Measurements from ENCODE around the gene USP49.

Gene USP49

DNA sequence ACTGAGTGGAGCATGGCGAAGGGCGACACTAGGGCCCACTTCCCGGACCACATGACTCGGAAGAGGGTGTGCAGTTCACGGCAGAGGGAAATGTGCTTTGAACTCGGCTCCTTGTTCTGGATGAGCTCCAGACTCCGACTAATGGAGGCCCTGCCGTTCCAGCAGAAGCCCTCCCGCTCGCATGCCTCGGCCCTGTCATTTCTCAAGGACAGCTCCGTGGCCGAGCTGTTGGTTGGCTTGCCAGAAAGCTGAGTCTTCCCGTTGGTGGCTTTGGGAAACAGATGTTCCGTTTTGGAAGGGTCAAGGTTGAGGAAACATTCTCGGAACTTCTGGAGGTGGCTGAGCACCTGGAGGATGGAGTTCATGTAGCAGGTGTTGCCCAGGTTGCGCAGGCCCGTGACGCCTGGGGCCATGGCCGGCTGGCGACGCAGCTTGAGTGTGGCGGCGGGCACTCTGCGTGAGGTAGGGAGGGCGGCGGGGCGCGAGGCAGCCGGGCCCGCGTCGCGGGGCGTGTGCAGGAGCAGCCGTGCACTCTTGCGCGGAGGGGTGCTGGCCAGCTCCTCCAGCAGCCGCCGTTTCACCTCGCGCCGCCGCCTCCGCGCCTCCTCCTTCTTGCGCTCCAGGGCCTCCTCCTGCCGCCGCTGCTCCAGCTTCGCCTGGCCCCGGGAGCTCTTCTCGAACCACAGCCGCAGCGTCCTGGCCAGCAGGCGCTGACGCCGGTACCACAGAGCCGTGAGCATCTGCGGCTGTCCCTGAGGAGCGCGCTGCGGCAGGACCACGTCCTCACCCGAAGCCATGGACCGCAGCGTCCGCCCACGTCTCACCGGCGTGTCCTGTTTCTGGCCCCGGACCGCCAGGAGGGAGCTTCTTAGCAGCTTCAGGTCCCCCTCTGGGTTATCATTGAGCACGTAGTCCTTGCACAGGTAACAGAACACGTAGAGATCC, 89.1 kb downstream of the USP49 start:
- no peak for DNase-seq

DNA sequence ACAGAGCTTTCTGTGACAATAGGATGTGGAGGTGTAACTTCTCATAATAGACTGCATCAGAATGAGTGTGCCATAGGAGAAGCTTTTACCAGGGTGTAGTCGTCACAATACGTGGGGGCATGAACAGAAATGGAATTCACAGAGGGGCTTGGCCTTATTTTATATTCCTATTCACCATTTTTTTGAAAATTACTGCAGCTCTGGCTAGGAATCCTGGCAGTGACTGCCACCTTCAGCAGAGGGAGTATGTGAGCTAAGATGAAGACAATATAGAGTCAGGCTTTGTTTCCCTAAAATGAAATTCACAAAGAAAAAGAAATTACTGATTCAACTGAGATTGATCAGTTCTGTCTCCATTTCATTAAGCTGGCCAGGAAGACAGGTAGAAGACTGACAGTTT, 93.8 kb downstream of the USP49 start:
- no peak for DNase-seq

DNA sequence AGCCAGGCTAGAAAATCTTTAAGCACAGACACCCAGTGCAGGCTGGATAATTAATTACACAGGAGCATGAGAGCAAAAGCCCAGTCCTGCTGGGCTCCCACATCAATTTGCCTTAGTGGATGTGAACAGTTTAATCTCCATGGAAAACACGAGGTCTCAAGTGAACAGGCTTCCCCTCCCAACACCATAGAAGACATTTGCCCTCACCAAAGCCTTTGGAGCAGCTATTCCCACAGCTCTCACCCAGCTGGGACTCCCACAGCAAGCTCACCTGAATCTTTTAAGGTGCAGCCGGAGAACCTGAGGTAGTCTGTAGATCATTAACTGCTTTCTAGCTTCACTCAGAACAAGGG, 95.6 kb downstream of the USP49 start:
- DNase-seq = no peak

DNA sequence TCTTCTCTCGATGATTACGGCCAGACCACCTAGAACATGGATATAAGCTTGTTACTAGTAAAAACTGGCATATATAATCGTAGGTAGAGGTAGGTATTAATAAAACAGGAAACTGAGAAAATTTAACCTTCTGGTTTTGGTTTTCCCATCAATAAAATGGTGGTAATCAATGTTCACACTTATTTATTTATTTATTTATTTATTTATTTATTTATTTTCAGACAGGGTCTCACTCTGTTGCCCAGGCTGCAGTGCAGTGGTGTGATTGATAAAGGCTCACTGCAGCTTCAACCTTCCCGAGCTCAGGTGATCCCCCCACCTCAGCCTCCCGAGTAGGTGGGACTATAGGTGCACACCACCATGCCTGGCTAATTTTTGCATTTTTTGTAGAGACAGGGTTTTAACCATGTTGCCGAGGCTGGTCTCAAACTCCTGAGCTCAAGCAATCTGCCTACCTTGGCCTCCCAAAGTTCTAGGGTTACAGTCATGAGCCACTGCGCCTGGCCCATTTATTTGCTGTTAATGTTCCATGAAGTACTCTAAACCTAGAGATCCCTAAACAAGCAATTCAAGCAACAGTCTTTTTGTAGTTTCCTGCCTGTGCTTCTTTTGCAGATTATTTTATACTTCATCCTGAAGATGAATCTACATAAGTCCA, 96.1 kb downstream of the USP49 start:
- no peak for DNase-seq

GRCh38 chr6:41796474-41796873, 98.7 kb downstream of the USP49 start:
- DNase-seq = no peak

GRCh38 chr6:41791984-41792383, 103.2 kb downstream of the USP49 start:
- DNase-seq = no peak

- DNase-seq = no peak
These were observed 103.9 kb downstream of the USP49 start for GRCh38 chr6:41791305-41791704.

- DNase-seq = no peak
These were observed 105.1 kb downstream of the USP49 start for GRCh38 chr6:41790045-41790444.

DNA sequence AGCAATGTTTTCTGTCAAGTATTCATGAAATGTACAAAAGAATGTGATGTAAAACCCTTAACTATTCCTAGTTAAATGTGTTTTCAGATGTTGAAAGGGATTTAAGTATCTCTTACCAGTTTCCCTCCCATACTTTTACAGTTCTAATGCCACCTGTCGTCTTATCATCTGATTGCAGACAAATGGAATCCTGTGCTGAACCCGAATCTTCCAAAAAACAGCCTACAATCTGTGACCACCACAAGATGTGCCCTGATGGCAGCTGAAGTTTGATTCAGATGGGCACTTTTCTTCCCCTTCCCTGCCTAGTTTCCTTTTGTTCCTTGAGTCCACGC, 105.8 kb downstream of the USP49 start:
- no peak for DNase-seq

DNA sequence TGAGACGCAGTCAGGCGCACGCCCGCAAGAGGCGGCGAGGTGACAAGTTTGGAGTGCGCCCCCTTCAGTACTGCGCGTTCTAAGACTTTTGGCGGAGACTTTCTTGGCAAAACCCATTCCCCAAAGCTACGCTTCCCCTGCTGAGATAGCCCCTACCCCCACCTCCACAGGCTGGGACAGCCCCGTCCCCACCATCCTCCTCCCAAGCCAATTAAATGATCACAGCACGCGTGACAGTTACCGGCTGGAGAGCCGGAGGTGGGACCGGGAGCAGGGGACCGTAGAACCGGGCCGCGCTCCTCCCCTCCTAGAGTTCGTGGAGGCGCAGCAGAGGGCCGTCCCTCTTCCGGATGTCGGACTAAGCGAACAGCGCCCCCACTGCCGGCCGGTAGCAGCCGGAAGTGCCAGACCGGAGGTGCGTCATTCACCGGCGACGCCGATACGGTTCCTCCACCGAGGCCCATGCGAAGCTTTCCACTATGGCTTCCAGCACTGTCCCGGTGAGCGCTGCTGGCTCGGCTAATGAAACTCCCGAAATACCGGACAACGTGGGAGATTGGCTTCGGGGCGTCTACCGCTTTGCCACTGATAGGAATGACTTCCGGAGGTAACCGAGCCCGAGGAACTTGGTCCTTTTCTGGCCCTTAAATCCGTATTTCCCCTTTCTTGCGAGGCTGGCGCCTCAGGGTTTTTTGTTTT, 107.8 kb downstream of the USP49 start, which contains the start of gene TOMM6:
Gene TOMM6 (plus strand): TSS at position 476 of the 699 bp plus-strand sequence. CDS start 4 bp downstream, at position 480.
- peak; percentile 97 for DNase-seq

- DNase-seq = peak; percentile 91
These were observed 108.5 kb downstream of the USP49 start for GRCh38 chr6:41786451-41787218.

- DNase-seq = peak; percentile 21
These were observed 109.3 kb downstream of the USP49 start for GRCh38 chr6:41785689-41786450.

- no peak for DNase-seq
These were observed 109.9 kb downstream of the USP49 start for GRCh38 chr6:41785254-41785653.

- DNase-seq = no peak
These were observed 110.5 kb downstream of the USP49 start for GRCh38 chr6:41784581-41785171.

GRCh38 chr6:41783106-41783780, 111.9 kb downstream of the USP49 start:
- DNase-seq = no peak

- no peak for DNase-seq
These were observed 113.8 kb downstream of the USP49 start for GRCh38 chr6:41781366-41781730.

- no peak for DNase-seq
These were observed 114.4 kb downstream of the USP49 start, which contains the start of gene PRICKLE4 for GRCh38 chr6:41780551-41781365. PRICKLE4 (plus strand) TSS chr6:41780782; CDS start chr6:41783474, 2,692 bp downstream.

DNA sequence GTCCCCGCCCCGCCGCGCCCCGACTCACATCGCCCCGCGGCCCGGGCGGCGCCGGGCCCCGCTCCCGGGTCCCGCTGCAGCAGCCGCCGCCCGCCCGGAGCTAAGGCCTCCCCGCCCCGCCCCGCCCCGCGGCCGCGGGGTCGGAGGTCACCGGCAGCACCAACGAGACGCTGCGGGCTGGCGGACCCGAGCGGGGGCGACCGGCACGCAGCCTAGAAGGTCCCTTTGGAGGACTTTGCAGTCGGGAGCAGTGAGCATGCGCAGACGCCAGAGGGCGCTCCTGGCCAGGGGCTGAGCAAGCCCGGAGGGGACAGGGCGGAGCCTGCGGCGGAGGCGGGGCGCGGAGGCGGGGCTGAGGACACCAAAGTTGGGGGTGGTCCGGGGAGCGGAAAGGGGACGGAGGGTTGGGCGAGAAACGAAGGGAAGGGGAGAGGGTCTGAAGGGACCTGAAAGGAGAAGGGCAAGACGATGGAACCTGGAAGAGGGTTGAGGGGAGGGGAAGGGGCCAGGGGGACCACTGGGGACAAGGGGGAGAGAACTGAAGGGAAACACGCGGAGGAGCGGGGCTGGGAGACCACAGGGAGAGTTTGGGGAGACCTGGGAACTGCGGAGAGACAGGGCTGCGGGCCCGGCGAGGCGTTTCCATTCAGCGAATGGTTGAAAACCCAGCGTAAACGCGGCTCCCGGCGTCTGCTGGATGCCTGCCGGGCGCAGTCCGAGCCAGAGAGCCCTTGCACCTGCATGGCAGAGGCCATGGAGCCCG, 115.2 kb downstream of the USP49 start, which contains the start of gene FRS3:
Gene FRS3 (minus strand): TSS at position 113 of the 763 bp plus-strand sequence. CDS start 2,913 bp downstream, outside the sequence.
- peak; percentile 100 for DNase-seq

DNA sequence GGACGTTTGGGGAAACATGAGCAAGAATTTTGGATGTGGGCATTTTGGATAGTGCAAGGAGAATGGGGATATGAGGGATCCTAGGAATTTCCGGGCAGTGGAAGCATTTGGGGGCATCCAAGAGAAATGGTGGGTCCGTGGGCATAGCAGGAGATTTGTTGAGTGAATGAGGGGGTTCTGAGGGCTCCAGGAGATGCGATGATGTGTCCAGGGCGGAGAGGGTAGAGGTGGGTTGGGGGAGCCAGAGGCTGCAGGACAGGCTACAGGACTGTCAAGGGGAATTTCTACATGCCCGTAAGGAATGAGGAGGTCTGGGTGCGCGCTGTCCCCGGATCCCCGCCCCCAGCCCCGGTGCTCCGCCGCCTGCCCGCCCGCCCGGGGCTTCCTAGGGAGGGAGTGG, 115.8 kb downstream of the USP49 start:
- DNase-seq = peak; percentile 28
